Fibroblast of lung (primary cell): ENCODE data around the gene EGR1. TPM values are rescaled to one million over a fixed set of nuclear protein-coding genes. Genes with fewer than 3 reads are reported as not detected.

Experiments
- DNase-seq, 2 donors: peaks; one replicate each; pipeline versions ENCODE4 v3.0.0 to v3.0.0-alpha.2; 2010; ENCODE audit warnings: low read depth in 2 of 2
- H2AFZ ChIP-seq: 2 replicates; pipeline ENCODE4 v1.5.1; 2012; ENCODE audit warnings: low read length, control low read depth, inconsistent platforms
- H3K27ac ChIP-seq: 2 replicates; pipeline ENCODE4 v1.5.1; 2011; ENCODE audit warnings: low read length, control low read depth; ENCODE audit not compliant: insufficient read depth
- H3K27me3 ChIP-seq: 2 replicates; pipeline ENCODE4 v1.5.1; 2011; ENCODE audit warnings: mild to moderate bottlenecking, low read length; ENCODE audit not compliant: control insufficient read depth, insufficient read depth
- H3K36me3 ChIP-seq: 2 replicates; pipeline ENCODE4 v1.5.1; 2011; ENCODE audit warnings: low read length; ENCODE audit not compliant: control insufficient read depth, insufficient read depth
- H3K4me1 ChIP-seq: 2 replicates; pipeline ENCODE4 v1.5.1; 2011; ENCODE audit warnings: low read length; ENCODE audit not compliant: control insufficient read depth, insufficient read depth; ENCODE audit errors: extremely low read depth
- H3K4me2 ChIP-seq: 2 replicates; pipeline ENCODE4 v1.5.1; 2011; ENCODE audit warnings: low read length, control low read depth; ENCODE audit not compliant: insufficient read depth; ENCODE audit errors: extremely low read depth
- H3K4me3 ChIP-seq, 4 experiments: fragments of 200-600 bp in 1 of 4; sonication (generic) in 1 of 4; replicated peaks in 1 of 4; 2 replicates each; pipeline ENCODE4 v1.5.1; 2011 to 2016; ENCODE audit warnings: low read length in 4 of 4, low read depth in 3 of 4, mild to moderate bottlenecking in 3 of 4, control low read depth in 2 of 4, inconsistent platforms in 1 of 4, mixed read lengths in 1 of 4; ENCODE audit not compliant: insufficient read depth in 1 of 4; ENCODE audit errors: control extremely low read depth in 1 of 4
- H3K79me2 ChIP-seq: 2 replicates; pipeline ENCODE4 v1.5.1; 2012; ENCODE audit warnings: mild to moderate bottlenecking, low read length, inconsistent platforms; ENCODE audit not compliant: control insufficient read depth, insufficient read depth
- H3K9ac ChIP-seq: 2 replicates; pipeline ENCODE4 v1.5.1; 2011; ENCODE audit warnings: mild to moderate bottlenecking, low read length, control low read depth; ENCODE audit not compliant: insufficient read depth
- H3K9me3 ChIP-seq: 2 replicates; pipeline ENCODE4 v1.5.1; 2012; ENCODE audit warnings: low read depth, low read length; ENCODE audit not compliant: control insufficient read depth, insufficient read depth
- H4K20me1 ChIP-seq: 2 replicates; pipeline ENCODE4 v1.5.1; 2011; ENCODE audit warnings: low read length; ENCODE audit not compliant: control insufficient read depth, insufficient read depth; ENCODE audit errors: extremely low read depth
- CTCF ChIP-seq, 2 donors: IDR thresholded peaks in 1 of 2; conservative IDR thresholded peaks in 1 of 2; 1 replicate in 1 of 2; 2 replicates in 1 of 2; pipeline ENCODE4 v1.5.1; 2011 to 2012; ENCODE audit warnings: low read length in 2 of 2, control low read depth in 1 of 2, inconsistent platforms in 1 of 2, low read depth in 1 of 2, mild to moderate bottlenecking in 1 of 2
- EZH2 ChIP-seq: IDR thresholded peaks from 2 replicates; pipeline ENCODE4 v1.5.1; 2012; ENCODE audit warnings: low read length, control low read depth, mild to moderate bottlenecking; ENCODE audit errors: missing control alignments
- polyA plus RNA-seq, 2 donors: library from polyadenylated mRNA; depleted of rRNA in 1 of 2; stranded (reverse) in 1 of 2; unstranded in 1 of 2; fragments of >200 nt; gene quantifications; 2 replicates each; pipeline ENCODE4 v1.2.1, GENCODE V29; 2011 to 2012; ENCODE audit warnings: missing spikeins in 1 of 2
- total RNA-seq: library from RNA; depleted of rRNA; stranded (reverse); fragments of >200 nt; gene quantifications from 2 replicates; pipeline ENCODE4 v1.2.1, GENCODE V29; 2014

Gene EGR1
- total and polyA plus RNA-seq, 2 donors (not counting 1 experiment from before 2014, with no cell fraction given): 5.8 to 8.8 TPM

DNA sequence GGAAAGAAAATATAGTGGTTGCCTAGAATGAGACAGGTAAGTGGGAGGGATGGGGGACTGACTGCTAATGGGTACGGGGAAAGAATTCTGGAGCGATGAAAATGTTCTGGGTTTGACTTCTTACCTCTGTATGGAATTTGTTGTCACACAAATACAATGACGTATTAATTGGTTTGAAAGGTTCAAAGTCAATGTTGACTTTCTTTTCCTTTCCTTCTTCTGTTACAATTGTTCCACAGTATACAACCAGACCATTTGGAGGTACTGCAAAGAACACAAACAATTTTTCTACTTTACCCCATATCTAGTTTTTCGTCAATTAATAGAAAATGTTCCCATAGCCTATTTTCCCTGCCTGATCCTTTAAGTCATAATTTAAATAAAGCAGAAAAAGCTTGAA is 52.2 kb downstream of the EGR1 start:
- peaks cover 15% of the 10 kb centered on the region for H3K36me3 ChIP-seq
- no peak overlapping the region for H3K4me2 ChIP-seq
- no peak for DNase-seq
- H3K4me3 ChIP-seq: no peak overlapping the region
- TF ChIP-seq EZH2: no peak
- no peak for TF ChIP-seq CTCF (conservative IDR thresholded peaks at IDR 0.05 in 1 of 2, IDR thresholded peaks at IDR 0.05 in 1 of 2; ENCODE audit: low read depth in 1 of 2, low read length in 2 of 2)
- H4K20me1 ChIP-seq: peaks cover 3% of the 10 kb centered on the region
- peaks cover 38% of the 10 kb centered on the region for H3K79me2 ChIP-seq
- no peaks in the 10 kb centered on the region for H3K9me3 ChIP-seq
- H3K9ac ChIP-seq: no peak overlapping the region
- no peak overlapping the region for H3K27ac ChIP-seq
- H2AFZ ChIP-seq: no peak overlapping the region
- H3K4me1 ChIP-seq: no peaks in the 10 kb centered on the region
- H3K27me3 ChIP-seq: no peaks in the 10 kb centered on the region

Other genes with a start within 250 kb of the EGR1 start
- not detected in 2 replicates for gene GFRA3, start 190.9 kb upstream of the EGR1 start, total RNA-seq
- gene GFRA3, start 190.9 kb upstream of the EGR1 start, polyA plus RNA-seq: not detected in 2 replicates
- gene CDC25C, start 133.7 kb upstream of the EGR1 start, total RNA-seq: 0.26 and 3.0 TPM in 2 replicates
- 2.4 and 9.9 TPM in 2 replicates for gene CDC25C, start 133.7 kb upstream of the EGR1 start, polyA plus RNA-seq
- gene FAM53C, start 127.2 kb upstream of the EGR1 start, total RNA-seq: 36.0 and 44.9 TPM in 2 replicates
- gene FAM53C, start 127.2 kb upstream of the EGR1 start, polyA plus RNA-seq: 30.3 and 33.8 TPM in 2 replicates
- 39.8 and 49.4 TPM in 2 replicates for gene KDM3B, start 112.8 kb upstream of the EGR1 start, total RNA-seq
- gene KDM3B, start 112.8 kb upstream of the EGR1 start, polyA plus RNA-seq: 23.6 and 25.7 TPM in 2 replicates
- gene REEP2, start 26.4 kb upstream of the EGR1 start, total RNA-seq: 5.9 and 14.4 TPM in 2 replicates
- 6.1 and 17.7 TPM in 2 replicates for gene REEP2, start 26.4 kb upstream of the EGR1 start, polyA plus RNA-seq
- gene ETF1, start 77.8 kb downstream of the EGR1 start, total RNA-seq: 117 and 118 TPM in 2 replicates
- 94.0 and 103 TPM in 2 replicates for gene ETF1, start 77.8 kb downstream of the EGR1 start, polyA plus RNA-seq
- gene HSPA9, start 109.9 kb downstream of the EGR1 start, total RNA-seq: 482 and 522 TPM in 2 replicates
- 148 and 190 TPM in 2 replicates for gene HSPA9, start 109.9 kb downstream of the EGR1 start, polyA plus RNA-seq